Astrocyte of the cerebellum (primary cell): ENCODE data around the gene CFAP157.

ENCODE experiments used
- DNase-seq: peaks from one replicate; pipeline ENCODE4 v3.0.0-alpha.2; 2011; ENCODE audit warnings: low read depth
- H3K4me3 ChIP-seq: 2 replicates; pipeline ENCODE4 v1.5.1; 2011; ENCODE audit warnings: mild to moderate bottlenecking, low read depth, low read length, moderate library complexity
- CTCF ChIP-seq: IDR thresholded peaks from 2 replicates; pipeline ENCODE4 v1.5.1; 2012; ENCODE audit warnings: low read length, low read depth, moderate library complexity, mild to moderate bottlenecking; ENCODE audit errors: missing control alignments
- in situ Hi-C: cut with HindIII; loops from 2 replicates; pipeline ENCODE4 v1.10.0; 2017; ENCODE audit warnings: low sequenced_read_pairs

Gene CFAP157

GRCh38 chr9:127724012-127724411, 17.2 kb downstream of the CFAP157 start:
- no peak overlapping the region for H3K4me3 ChIP-seq
- in situ Hi-C loops = no loop called here
- no peak for DNase-seq
- no peak for TF ChIP-seq CTCF

- no peak for DNase-seq
- TF ChIP-seq CTCF = no peak
- in situ Hi-C loops = no loop called here
- H3K4me3 ChIP-seq = no peak overlapping the region
These were observed 20.1 kb downstream of the CFAP157 start for GRCh38 chr9:127726871-127727270.

GRCh38 chr9:127728808-127729207, 22.0 kb downstream of the CFAP157 start:
- in situ Hi-C loops = no loop called here

GRCh38 chr9:127729522-127730256, 22.9 kb downstream of the CFAP157 start:
- in situ Hi-C loops = no loop called here
- H3K4me3 ChIP-seq = no peak overlapping the region
- TF ChIP-seq CTCF = no peak
- no peak for DNase-seq

More at GRCh38 chr9:127728808-127729207, 22.0 kb downstream of the CFAP157 start:
- TF ChIP-seq CTCF = no peak
- DNase-seq = no peak
- no peak overlapping the region for H3K4me3 ChIP-seq

- no peak for TF ChIP-seq CTCF
- in situ Hi-C loops = no loop called here
- H3K4me3 ChIP-seq = no peak overlapping the region
These were observed 23.5 kb downstream of the CFAP157 start for GRCh38 chr9:127730262-127730661.

GRCh38 chr9:127730799-127731410, 24.1 kb downstream of the CFAP157 start:
- in situ Hi-C loops = no loop called here
- no peak for DNase-seq
- no peak for TF ChIP-seq CTCF
- no peak overlapping the region for H3K4me3 ChIP-seq

More at GRCh38 chr9:127730262-127730661, 23.5 kb downstream of the CFAP157 start:
- DNase-seq = no peak
